Thyroid gland (tissue), 4 donors: ENCODE measurements around the gene LRRC75B. TPM values are rescaled to one million over a fixed set of nuclear protein-coding genes. Genes with fewer than 3 reads are reported as not detected.
A peak's percentile ranks its signal among the peaks of the same experiment; 100 is the strongest.
"Not testable (repeated sequence)": the region's sequence is repeated elsewhere in the genome, so short reads cannot be mapped to it uniquely, and the experiment has no call there.

ENCODE experiments used
- DNase-seq, 2 donors: peaks; one replicate each; pipeline ENCODE4 v3.0.0-alpha.2; 2019
- H3K27ac ChIP-seq, 3 donors: fragments of 200-600 bp; sonication (generic); 1 replicate in 2 of 3; 2 replicates in 1 of 3; pipeline ENCODE4 v1.5.1; 2016 to 2019; ENCODE audit warnings: mild to moderate bottlenecking in 1 of 3, moderate library complexity in 1 of 3
- H3K27me3 ChIP-seq: fragments of 200-600 bp; sonication (generic); one replicate; pipeline ENCODE4 v1.5.1; 2019
- H3K36me3 ChIP-seq, 2 donors: fragments of 200-600 bp; sonication (generic); one replicate each; pipeline ENCODE4 v1.5.1; 2016 to 2019
- H3K4me1 ChIP-seq, 2 donors: fragments of 200-600 bp; sonication (generic); one replicate each; pipeline ENCODE4 v1.5.1; 2017 to 2019
- H3K4me3 ChIP-seq, 3 donors: fragments of 200-600 bp; sonication (generic); replicated peaks in 1 of 3; 1 replicate in 2 of 3; 2 replicates in 1 of 3; pipeline ENCODE4 v1.5.1; 2016; ENCODE audit warnings: mild to moderate bottlenecking in 1 of 3
- H3K9me3 ChIP-seq: fragments of 200-600 bp; sonication (generic); one replicate; pipeline ENCODE4 v1.5.1; 2017
- CTCF ChIP-seq, 6 experiments: fragments of 200-600 bp in 3 of 6; fragments of 450-650 bp in 3 of 6; sonication (generic) in 3 of 6; IDR thresholded peaks; one replicate each; pipeline ENCODE4 v1.5.1; 2016 to 2019; ENCODE audit warnings: antibody characterized with exemption in 6 of 6, mild to moderate bottlenecking in 2 of 6, inconsistent platforms in 1 of 6, moderate library complexity in 1 of 6
- POLR2A ChIP-seq, 2 donors: fragments of 450-650 bp; IDR thresholded peaks; one replicate each; pipeline ENCODE4 v1.6.1; 2017; ENCODE audit warnings: antibody characterized with exemption in 2 of 2, mild to moderate bottlenecking in 2 of 2, moderate library complexity in 1 of 2
- WGBS, 2 donors: methylation state at CpG; one replicate each; pipeline ENCODE4 v1.1.5; 2017; 5-methylcytosine and 5-hydroxymethylcytosine counted together
- intact Hi-C: fragments of 100-400 bp; cut with DNase I; formaldehyde crosslinking; loops from one replicate; pipeline ENCODE4 v1.15.1; 2023
- total RNA-seq, 4 donors: library from RNA; depleted of rRNA; stranded (reverse); fragments of >200 nt; gene quantifications; one replicate each; pipeline ENCODE4 v1.2.3, GENCODE V29; 2016

Gene LRRC75B
- total RNA-seq, 4 donors from 2014 or later, result 18.6 to 51.2 (median 39.6) TPM

GRCh38 chr22:24599514-24599913 lies 6.6 kb upstream of the LRRC75B start:
- H3K36me3 ChIP-seq, result no peaks in the 10 kb centered on the region
- H3K4me3 ChIP-seq, result no peak overlapping the region
- DNase-seq, result no peak
- peaks cover 47 to 65% of the 10 kb centered on the region in 2 donors for H3K4me1 ChIP-seq
- H3K9me3 ChIP-seq, result no peaks in the 10 kb centered on the region
- H3K27me3 ChIP-seq, result no peaks in the 10 kb centered on the region
- WGBS, 2 donors, result 72 to 83% methylated on average over 5 to 8 of the region's 8 CpGs
- intact Hi-C loops, result no loop called here
- TF ChIP-seq CTCF (IDR thresholded peaks at IDR 0.05), result no peak
- no peak for TF ChIP-seq POLR2A (IDR thresholded peaks at IDR 0.05)
- H3K27ac ChIP-seq, result peak overlapping the region; percentile 50 to 91 (median 75)

GRCh38 chr22:24597076-24597475 lies 4.2 kb upstream of the LRRC75B start:
- H3K27me3 ChIP-seq, H3K36me3 ChIP-seq, intact Hi-C loops, DNase-seq, H3K9me3 ChIP-seq, H3K4me3 ChIP-seq, H3K27ac ChIP-seq: not testable (repeated sequence)
- 88 to 90% methylated on average over 9 of the region's 9 CpGs for WGBS, 2 donors
- H3K4me1 ChIP-seq, result peaks cover 55 to 67% of the 10 kb centered on the region in 2 donors

GRCh38 chr22:24595863-24596262 lies 3.0 kb upstream of the LRRC75B start:
- no peak for TF ChIP-seq POLR2A (IDR thresholded peaks at IDR 0.05)
- TF ChIP-seq CTCF (IDR thresholded peaks at IDR 0.05), result no peak
- intact Hi-C loops, result no loop called here
- Histone ChIP-seq H3K4me3 (no peak overlapping the region), H3K27ac (peak overlapping the region; percentile 68 to 90 (median 82)), H3K9me3 (no peaks in the 10 kb centered on the region), H3K4me1 (peaks cover 46 to 63% of the 10 kb centered on the region in 2 donors), H3K36me3 (no peaks in the 10 kb centered on the region), H3K27me3 (no peaks in the 10 kb centered on the region)
- WGBS, 2 donors, result 93 to 100% methylated on average over 4 of the region's 4 CpGs
- DNase-seq, result peak in 1 of 2 donors; percentile 7

DNA sequence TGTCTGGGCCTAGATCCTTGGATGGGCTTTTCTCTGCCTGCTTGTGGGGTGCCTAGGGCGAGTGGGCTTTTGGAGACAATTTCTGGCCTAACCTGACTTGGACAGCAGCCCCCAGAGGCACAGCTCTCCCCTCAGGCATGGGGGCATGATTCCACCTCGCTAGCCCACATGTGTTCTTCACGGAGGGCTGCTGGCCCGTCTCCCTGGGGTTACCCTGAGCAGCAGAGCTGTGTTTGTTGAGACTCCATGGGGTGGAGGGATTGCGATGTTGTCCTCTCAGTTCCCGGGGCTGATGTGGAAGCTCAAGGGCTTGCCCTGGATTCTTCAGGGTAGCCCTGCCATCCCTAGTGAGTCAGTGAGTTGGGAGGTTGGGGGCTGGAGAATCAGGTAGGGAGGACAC lies 2.4 kb upstream of the LRRC75B start:
- Histone ChIP-seq H3K27ac (peak overlapping the region; percentile 68 to 90 (median 82)), H3K27me3 (no peaks in the 10 kb centered on the region), H3K4me1 (peaks cover 40 to 61% of the 10 kb centered on the region in 2 donors), H3K4me3 (no peak overlapping the region), H3K9me3 (no peaks in the 10 kb centered on the region), H3K36me3 (no peaks in the 10 kb centered on the region)
- 57 to 86% methylated on average over 6 of the region's 6 CpGs for WGBS, 2 donors
- TF ChIP-seq CTCF (IDR thresholded peaks at IDR 0.05), result no peak
- TF ChIP-seq POLR2A (IDR thresholded peaks at IDR 0.05), result no peak
- intact Hi-C loops, result no loop called here
- DNase-seq, result no peak

GRCh38 chr22:24594569-24595120 lies 1.8 kb upstream of the LRRC75B start:
- TF ChIP-seq CTCF (IDR thresholded peaks at IDR 0.05) (peak in 1 of 6 experiments; percentile 7), POLR2A (IDR thresholded peaks at IDR 0.05) (peak in 1 of 2 donors; percentile 10)
- H3K27me3 ChIP-seq, result no peaks in the 10 kb centered on the region
- DNase-seq, result peak; percentile 82 to 88
- H3K4me1 ChIP-seq, result peaks cover 36 to 56% of the 10 kb centered on the region in 2 donors
- intact Hi-C loops, result no loop called here
- no peaks in the 10 kb centered on the region for H3K9me3 ChIP-seq
- peak overlapping the region; percentile 82 to 94 (median 90) for H3K27ac ChIP-seq
- 34 to 53% methylated on average over 1 to 7 of the region's 7 CpGs for WGBS, 2 donors
- no peak overlapping the region for H3K4me3 ChIP-seq
- no peaks in the 10 kb centered on the region for H3K36me3 ChIP-seq
